NT2/D1 (cell line): ENCODE data around the gene GNA12.

ENCODE experiments used
- DNase-seq: peaks from one replicate; pipeline ENCODE4 v3.0.0-alpha.2; 2011; ENCODE audit warnings: low read depth, low spot score
- H3K27me3 ChIP-seq: 2 replicates; pipeline ENCODE4 v1.6.0; 2011; ENCODE audit warnings: mild to moderate bottlenecking; ENCODE audit not compliant: insufficient read length, insufficient read depth
- H3K36me3 ChIP-seq: 2 replicates; pipeline ENCODE4 v1.6.1; 2011; ENCODE audit warnings: mild to moderate bottlenecking, low read length, mixed read lengths; ENCODE audit not compliant: insufficient read depth, insufficient read length
- H3K4me1 ChIP-seq: 2 replicates; pipeline ENCODE4 v1.5.1; 2011; ENCODE audit not compliant: insufficient read depth, insufficient read length
- H3K4me3 ChIP-seq: 2 replicates; pipeline ENCODE4 v1.5.1; 2011; ENCODE audit warnings: low read depth; ENCODE audit not compliant: insufficient read length
- H3K9ac ChIP-seq: 2 replicates; pipeline ENCODE4 v1.6.0; 2011; ENCODE audit warnings: low read depth; ENCODE audit not compliant: insufficient read length
- H3K9me3 ChIP-seq: 2 replicates; pipeline ENCODE4 v1.5.1; 2011; ENCODE audit warnings: mild to moderate bottlenecking, low read length; ENCODE audit not compliant: insufficient read depth
- SUZ12 ChIP-seq: IDR thresholded peaks from 2 replicates; pipeline ENCODE4 v1.6.1; 2011; ENCODE audit not compliant: insufficient read length, insufficient read depth; ENCODE audit errors: extremely low read depth
- YY1 ChIP-seq: IDR thresholded peaks from 2 replicates; pipeline ENCODE4 v1.6.1; 2011; ENCODE audit not compliant: insufficient read length, insufficient read depth
- ZNF274 ChIP-seq: IDR thresholded peaks from 2 replicates; pipeline ENCODE4 v1.6.1; 2011; ENCODE audit warnings: mild to moderate bottlenecking, low read depth, low read length

Gene GNA12

GRCh38 chr7:2820508-2820934 is 23.6 kb downstream of the GNA12 start:
- H3K4me1 ChIP-seq: peaks cover 21% of the 10 kb centered on the region
- H3K9ac ChIP-seq: no peak overlapping the region
- H3K4me3 ChIP-seq: no peak overlapping the region
- H3K9me3 ChIP-seq: no peaks in the 10 kb centered on the region
- no peaks in the 10 kb centered on the region for H3K36me3 ChIP-seq
- no peak for DNase-seq
- no peaks in the 10 kb centered on the region for H3K27me3 ChIP-seq
- no peak for TF ChIP-seq YY1

GRCh38 chr7:2819954-2820397 is 24.1 kb downstream of the GNA12 start:
- no peak for DNase-seq
- Histone ChIP-seq H3K9me3 (no peaks in the 10 kb centered on the region), H3K27me3 (no peaks in the 10 kb centered on the region), H3K4me1 (peaks cover 16% of the 10 kb centered on the region), H3K4me3 (no peak overlapping the region), H3K36me3 (no peaks in the 10 kb centered on the region), H3K9ac (no peak overlapping the region)
- TF ChIP-seq ZNF274 (no peak), SUZ12 (no peak), YY1 (no peak)

- Histone ChIP-seq H3K27me3 (no peaks in the 10 kb centered on the region), H3K36me3 (no peaks in the 10 kb centered on the region), H3K9me3 (no peaks in the 10 kb centered on the region), H3K4me3 (no peak overlapping the region), H3K4me1 (peaks cover 19% of the 10 kb centered on the region), H3K9ac (no peak overlapping the region)
- no peak for DNase-seq
- TF ChIP-seq SUZ12: no peak
- TF ChIP-seq ZNF274: no peak
- no peak for TF ChIP-seq YY1
Measured at GRCh38 chr7:2819161-2819953, 24.8 kb downstream of the GNA12 start.

GRCh38 chr7:2818653-2819052 is 25.5 kb downstream of the GNA12 start:
- peaks cover 17% of the 10 kb centered on the region for H3K4me1 ChIP-seq

DNA sequence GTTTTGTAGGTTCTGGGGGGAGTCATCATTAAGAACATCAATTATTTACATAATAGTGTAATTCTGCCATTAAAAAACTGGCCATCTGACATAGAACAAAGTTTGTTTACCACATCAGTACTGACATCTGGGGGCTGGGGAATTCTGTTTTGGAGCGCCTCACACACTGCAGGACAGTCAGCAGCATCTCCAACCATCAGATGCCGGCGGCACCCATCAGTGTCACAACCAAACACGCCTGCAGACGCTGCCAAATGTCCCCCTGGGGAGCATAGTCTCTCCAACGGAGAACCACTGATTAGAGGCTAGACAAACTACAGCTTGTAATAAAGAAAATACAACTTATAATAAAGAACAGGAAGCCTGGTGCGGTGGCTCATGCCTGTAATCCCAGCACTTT is 26.0 kb downstream of the GNA12 start:
- Histone ChIP-seq H3K36me3 (peaks cover 8% of the 10 kb centered on the region), H3K4me3 (no peak overlapping the region), H3K9ac (no peak overlapping the region), H3K9me3 (no peaks in the 10 kb centered on the region), H3K4me1 (peaks cover 20% of the 10 kb centered on the region), H3K27me3 (no peaks in the 10 kb centered on the region)
- DNase-seq: no peak
- TF ChIP-seq ZNF274: no peak

More at GRCh38 chr7:2818653-2819052, 25.5 kb downstream of the GNA12 start:
- H3K4me3 ChIP-seq: no peak overlapping the region
- no peaks in the 10 kb centered on the region for H3K27me3 ChIP-seq
- peaks cover 4% of the 10 kb centered on the region for H3K36me3 ChIP-seq
- no peak for DNase-seq
- H3K9me3 ChIP-seq: no peaks in the 10 kb centered on the region
- no peak for TF ChIP-seq YY1
- no peak for TF ChIP-seq SUZ12
- H3K9ac ChIP-seq: no peak overlapping the region

GRCh38 chr7:2817456-2817855 is 26.7 kb downstream of the GNA12 start:
- TF ChIP-seq SUZ12 (no peak), YY1 (no peak), ZNF274 (no peak)
- Histone ChIP-seq H3K9ac (no peak overlapping the region), H3K9me3 (no peaks in the 10 kb centered on the region), H3K4me1 (peaks cover 17% of the 10 kb centered on the region), H3K27me3 (no peaks in the 10 kb centered on the region), H3K4me3 (no peak overlapping the region), H3K36me3 (peaks cover 11% of the 10 kb centered on the region)
- DNase-seq: no peak

DNA sequence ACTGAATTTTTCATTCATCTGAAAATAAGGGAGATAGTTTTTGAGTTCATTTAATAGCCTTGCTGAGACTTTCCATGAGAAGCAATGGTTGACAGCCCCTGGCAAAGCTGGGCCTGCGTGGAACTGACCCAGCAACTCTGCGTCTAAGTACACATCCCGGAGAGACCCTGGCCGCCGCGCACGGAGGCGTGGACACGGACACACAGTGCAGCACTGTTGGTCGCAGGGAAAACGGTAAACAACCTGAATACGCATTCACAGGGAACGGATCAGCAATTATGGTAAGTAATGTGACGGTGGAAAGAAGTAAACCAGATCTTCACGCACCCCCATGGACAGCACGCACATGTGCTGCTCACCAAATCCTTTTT is 28.2 kb downstream of the GNA12 start:
- H3K36me3 ChIP-seq: peaks cover 17% of the 10 kb centered on the region
- no peak overlapping the region for H3K4me3 ChIP-seq
- H3K9me3 ChIP-seq: no peaks in the 10 kb centered on the region
- peaks cover 19% of the 10 kb centered on the region for H3K4me1 ChIP-seq
- TF ChIP-seq ZNF274 (no peak), SUZ12 (no peak), YY1 (no peak)
- DNase-seq: no peak
- H3K27me3 ChIP-seq: no peaks in the 10 kb centered on the region
- no peak overlapping the region for H3K9ac ChIP-seq
